Ramos (cell line): ENCODE measurements around the gene GPR108.
"Not testable (repeated sequence)": the region's sequence is repeated elsewhere in the genome, so short reads cannot be mapped to it uniquely, and the experiment has no call there.

ENCODE experiments used
- in situ Hi-C: fragments of 300-500 bp; cut with MboI; formaldehyde crosslinking; loops from one replicate; pipeline ENCODE4 v1.14.3; 2022; ENCODE audit warnings: low sequenced_read_pairs; ENCODE audit not compliant: unreplicated experiment

GPR108 gene

GRCh38 chr19:6762253-6762797 lies 24.9 kb upstream of the GPR108 start:
- in situ Hi-C loops = not testable (repeated sequence)

DNA sequence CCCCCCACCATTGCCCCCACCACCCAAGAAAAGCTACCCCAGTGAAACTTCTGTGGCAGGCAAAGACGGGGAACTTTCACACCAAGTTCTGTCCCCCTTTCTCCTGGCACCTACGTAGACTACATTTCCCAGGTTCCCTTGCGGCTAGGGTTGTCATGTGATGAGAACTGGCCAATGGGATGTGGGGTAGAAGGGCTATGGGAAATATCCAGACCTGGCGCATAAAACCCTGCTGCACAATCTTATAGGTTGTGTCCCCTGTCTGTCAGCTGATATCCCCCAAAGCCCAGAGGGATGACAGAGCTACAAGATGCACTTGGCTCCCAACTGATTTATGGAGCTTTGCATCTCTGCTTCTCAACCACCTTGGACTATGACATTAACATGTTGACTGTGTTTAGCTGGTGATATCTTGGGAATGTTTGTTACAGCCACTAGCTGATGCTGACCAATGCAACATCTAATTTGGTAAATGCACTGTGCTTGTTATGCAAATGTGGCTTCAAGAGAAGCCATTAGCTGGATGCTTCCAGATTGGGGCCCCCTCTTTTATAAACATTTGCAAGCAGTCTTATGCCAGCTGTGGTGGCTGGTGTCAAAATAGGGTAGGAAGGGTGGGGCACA lies 23.8 kb upstream of the GPR108 start:
- in situ Hi-C loops = no loop called here

- in situ Hi-C loops = no loop called here
Measured at GRCh38 chr19:6760606-6761005, 23.2 kb upstream of the GPR108 start.

DNA sequence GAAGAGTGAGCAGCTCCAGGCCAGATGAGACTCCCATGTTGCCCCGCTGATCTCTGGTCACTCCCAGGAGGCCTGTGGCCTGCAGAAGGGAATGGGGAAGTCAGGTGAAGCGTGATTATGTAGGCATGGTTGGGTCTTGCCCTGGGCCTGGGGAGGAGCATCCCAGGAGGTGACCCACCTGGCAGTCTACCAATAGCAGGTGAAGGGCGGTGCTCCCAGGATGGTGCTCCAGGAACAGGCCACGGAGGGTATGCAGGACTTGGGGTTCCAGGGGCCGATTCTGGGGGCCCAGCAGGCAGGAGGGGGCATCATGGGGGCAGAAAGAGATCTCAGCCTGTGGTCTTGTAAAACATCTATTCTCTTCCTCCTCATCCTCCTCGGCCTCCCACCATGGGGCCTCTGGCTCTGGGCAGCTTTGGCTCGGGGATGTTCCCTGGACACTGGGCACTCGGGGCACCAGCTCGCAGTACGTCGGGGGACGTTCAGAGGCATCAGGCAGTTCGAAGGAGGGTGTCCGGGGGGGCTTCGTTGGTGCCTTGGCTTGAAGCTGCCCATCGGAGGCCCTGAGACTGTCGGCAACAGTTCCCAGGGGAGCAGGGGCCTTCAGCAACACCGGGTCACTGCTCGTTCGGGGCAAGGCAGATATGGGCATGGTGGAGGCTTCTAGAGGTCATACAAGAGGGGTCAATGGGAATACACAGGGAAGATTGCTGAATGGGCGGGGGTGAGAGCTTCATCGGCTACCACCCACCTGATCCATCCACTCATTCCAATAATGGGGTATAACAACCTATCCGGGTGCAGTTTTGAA lies 17.5 kb upstream of the GPR108 start:
- in situ Hi-C loops = no loop called here

DNA sequence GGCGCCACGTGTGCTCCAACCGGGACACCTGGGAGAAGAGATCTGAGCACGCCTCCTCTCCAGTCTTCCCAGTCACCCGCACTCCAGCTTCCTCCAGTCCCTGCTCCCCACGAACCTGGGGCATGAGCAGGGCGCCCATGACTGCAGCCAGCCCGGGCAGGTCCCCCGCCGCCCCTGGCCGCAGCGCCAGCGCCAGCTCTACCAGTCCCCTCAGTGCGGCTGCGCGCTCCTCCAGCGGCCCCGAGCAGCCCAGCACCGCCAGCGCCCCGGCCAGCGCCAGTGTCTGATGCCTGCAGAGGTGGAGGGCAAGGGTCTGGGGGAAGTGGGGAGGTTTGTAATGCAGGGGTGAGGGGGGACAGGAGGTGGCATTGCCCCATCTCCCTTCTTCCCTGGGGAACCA lies 16.8 kb upstream of the GPR108 start:
- in situ Hi-C loops = no loop called here

DNA sequence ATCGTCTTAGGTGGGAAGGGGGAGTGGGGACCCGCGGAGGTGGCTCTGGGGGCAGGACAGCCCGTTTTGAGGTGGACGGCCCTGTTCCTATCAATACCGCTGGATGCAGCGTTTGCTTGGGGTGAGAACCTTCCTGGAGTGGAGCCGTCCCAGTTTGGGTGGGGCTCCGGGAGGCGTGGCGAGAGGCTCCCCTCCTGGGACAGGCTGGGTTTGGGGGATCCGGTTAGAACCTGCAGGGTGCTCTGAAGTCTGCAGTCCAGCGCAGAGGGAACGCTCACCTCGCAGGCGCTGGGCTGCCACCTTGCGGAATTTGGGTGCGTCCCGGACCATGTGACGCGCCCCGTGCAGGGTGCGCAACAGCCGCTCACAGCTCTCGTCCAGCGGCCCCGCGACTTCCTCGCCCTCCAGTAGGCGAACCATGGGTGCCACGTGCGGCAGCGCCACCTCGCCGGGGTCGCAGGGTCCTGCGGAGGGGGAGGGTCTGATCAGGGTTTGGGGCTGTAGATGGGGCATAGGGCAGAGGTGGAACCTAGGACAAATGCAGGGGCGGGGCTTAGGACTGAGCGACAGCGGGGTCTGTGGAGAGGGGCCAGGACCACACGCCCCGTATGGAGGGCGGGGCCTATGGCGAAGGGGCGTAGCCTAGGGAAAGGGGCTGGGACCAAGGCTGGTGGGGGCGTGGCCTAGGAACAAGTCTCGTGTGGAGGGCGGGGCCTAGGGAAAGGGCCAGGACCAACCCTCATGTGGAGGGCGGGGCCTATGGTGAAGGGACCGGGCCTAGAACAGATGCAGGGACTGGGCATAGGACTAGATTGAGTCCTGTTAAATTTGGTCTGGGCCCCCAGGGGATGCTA lies 16.0 kb upstream of the GPR108 start:
- in situ Hi-C loops = no loop called here

- in situ Hi-C loops = no loop called here
Measured at GRCh38 chr19:6752256-6753177, 15.1 kb upstream of the GPR108 start.

DNA sequence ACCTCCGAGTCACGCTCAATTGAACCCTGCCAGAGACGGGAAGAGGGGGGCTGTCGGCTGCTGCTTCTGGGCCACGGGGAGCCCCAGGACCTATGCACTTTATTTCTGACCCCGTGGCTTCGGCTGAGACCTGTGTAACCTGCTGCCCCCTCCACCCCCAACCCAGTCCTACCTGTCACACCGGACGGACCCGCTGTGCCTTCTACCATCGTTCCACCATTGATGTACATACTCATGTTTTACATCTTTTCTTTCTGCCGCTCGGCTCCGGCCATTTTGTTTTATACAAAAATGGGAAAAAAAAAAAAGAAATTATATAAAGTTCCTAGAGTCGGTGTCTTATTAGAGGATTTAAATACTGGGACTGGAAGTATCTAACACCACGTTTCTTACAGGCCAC lies 13.8 kb upstream of the GPR108 start:
- in situ Hi-C loops = no loop called here

GRCh38 chr19:6750062-6750461 lies 12.7 kb upstream of the GPR108 start:
- in situ Hi-C loops = no loop called here

GRCh38 chr19:6748543-6748942 lies 11.2 kb upstream of the GPR108 start:
- in situ Hi-C loops = not testable (repeated sequence)

DNA sequence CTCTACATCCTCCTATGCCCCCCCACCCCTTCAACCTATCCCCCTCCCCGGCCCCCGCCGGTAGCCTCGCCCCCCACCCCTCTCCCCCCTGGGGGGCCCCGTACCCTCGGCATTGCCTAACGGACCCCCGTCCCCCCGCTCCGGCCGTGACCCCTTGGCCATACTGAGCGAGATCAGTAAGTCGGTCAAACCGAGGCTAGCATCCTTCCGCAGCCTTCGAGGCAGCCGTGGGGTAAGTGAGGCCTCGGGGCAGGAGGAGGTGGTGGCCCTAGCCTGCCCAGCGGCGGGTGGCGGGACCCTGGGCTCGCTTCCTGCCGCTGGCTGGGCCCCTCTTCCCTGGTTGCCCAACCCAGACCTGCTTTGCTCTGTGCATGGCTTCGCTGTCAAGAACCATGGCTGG lies 8.6 kb upstream of the GPR108 start:
- in situ Hi-C loops = no loop called here

DNA sequence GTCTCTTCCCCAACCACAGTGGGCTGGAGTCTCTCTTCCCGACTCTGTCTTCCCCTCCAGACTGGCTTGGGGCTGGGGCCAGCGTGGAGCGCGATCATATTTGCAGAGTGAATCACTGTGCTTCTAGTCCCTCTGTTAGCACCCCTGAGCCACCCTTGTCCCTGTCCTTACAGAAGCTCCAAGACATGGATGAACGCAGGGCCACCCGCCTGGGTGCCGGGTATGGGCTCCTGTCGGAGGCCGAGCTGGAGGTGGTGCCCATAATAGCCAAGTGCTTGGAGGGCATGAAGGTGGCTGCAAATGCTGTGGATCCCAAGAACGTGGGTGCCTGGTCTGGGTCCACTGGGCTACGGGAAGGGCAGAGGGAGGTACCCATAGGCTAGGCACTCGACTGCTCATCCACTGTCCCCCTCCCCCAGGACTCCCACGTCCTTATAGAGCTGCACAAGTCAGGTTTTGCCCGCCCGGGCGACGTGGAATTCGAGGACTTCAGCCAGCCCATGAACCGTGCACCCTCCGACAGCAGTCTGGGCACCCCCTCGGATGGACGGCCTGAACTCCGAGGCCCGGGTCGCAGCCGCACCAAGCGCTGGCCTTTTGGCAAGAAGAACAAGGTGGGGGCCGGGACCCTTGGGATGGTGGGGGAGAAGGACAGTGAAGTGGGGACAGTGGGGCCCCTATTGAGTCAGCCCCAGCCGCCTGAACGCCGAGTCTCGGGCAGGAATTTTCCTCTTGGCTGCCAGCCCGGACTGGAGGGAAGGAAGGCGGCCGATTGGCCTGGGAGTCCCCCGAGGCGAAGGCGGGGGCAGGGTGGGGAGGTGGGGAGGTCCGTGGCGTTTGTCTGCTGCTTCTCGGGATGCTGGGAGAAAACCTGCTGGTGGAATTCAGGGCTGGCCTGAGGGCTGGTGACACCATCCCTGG lies 7.3 kb upstream of the GPR108 start:
- in situ Hi-C loops = no loop called here

DNA sequence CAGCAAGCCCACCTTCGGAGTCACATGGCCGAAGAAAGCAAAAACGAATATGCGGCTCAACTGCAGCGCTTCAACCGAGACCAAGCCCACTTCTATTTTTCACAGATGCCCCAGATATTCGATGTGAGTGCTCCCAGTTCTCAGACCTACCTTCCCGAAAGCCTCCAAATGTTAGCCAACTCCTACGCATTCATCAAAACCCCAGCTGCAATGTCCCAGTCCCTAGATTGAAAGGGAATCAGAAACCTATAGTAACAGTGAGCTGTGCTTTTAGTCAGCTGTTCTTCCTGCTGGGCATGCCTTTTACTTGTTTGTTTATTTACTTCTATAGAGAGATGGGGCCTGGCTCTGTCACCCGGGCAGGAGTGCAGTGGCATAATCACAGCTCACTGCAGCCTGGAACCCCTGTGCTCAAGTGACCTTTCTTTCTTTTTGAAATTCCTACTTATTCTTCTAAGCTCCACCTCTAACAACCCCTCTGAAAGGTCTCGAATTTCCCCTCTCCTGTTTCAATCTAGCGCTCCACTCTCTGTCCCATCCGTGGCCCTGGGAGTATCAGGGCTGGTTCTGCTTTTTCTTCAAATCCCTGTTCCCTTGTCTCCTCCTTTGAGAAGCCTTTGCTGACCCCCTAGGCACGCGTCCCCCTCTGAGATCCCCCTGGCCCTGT lies 6.5 kb upstream of the GPR108 start:
- in situ Hi-C loops = no loop called here

GRCh38 chr19:6743066-6743465 lies 5.7 kb upstream of the GPR108 start:
- in situ Hi-C loops = no loop called here

- in situ Hi-C loops = no loop called here
Measured at GRCh38 chr19:6740589-6741343, 3.4 kb upstream of the GPR108 start.

GRCh38 chr19:6739883-6740588 lies 2.7 kb upstream of the GPR108 start:
- in situ Hi-C loops = loop anchor here (5.0 to 10.0 kb wide), 2 partner anchors 122 to 225 kb away; no protein-coding TSS in a partner anchor
